ENCODE data around the gene STIP1. TPM values are rescaled to one million over a fixed set of nuclear protein-coding genes. Genes with fewer than 3 reads are reported as not detected.

Gene STIP1
- total and polyA plus RNA-seq, 2 of the 8 experiments (the other 6 are each of a cell fraction or from before 2014, with no cell fraction given): 140 to 329 TPM

DNA sequence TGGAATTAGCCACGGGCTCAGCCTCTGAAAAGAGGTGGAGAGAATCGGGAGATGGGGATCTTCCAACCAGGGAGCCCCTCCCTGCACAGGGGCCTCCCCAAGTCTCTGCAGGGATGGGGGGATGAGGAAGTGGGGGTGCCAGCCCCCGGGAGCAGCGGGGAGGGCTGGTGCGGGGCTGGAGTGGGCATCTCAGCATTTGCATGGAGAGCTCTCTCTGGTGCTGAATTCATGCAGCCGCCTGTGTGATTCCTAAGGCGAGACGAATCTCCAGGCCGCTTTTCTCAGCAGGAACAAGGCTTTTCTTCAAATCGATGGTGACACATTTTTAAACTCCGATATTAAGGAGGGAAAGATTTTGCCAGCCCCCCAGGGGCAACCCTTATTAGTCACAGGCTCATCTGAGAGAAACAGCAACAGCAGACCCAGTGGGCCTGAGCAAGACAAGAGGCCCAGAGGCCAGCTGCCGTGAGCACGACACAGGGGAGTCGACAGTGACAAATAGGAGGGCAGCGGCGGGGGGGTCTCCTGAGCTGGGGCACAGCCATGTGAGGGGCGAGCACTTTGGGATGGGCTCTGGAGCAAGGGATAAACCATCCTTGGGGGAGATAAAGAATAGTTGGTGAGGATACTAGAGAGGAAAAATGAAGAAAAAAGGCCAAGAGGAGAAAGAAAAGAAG is 49.1 kb upstream of the STIP1 start:
- no peaks in the 10 kb centered on the region for H3K36me3 ChIP-seq (ENCODE audit: control insufficient read depth in 2 of 4, insufficient read depth in 4 of 4, low read length in 3 of 4)
- H3K4me2 ChIP-seq (ENCODE audit: insufficient read depth in 1 of 2, low read depth in 2 of 2, low read length in 2 of 2): no peak overlapping the region
- H4K91ac ChIP-seq (replicated peaks; ENCODE audit: insufficient read length, low read length): no peak overlapping the region
- H3K23ac ChIP-seq (ENCODE audit: insufficient read length): no peak overlapping the region
- H3K9me3 ChIP-seq (ENCODE audit: insufficient read depth in 2 of 2, low read depth in 1 of 2, low read length in 1 of 2): no peaks in the 10 kb centered on the region
- no peak overlapping the region for H3K9ac ChIP-seq (replicated peaks in 1 of 4; ENCODE audit: extremely low read depth in 1 of 4, low read depth in 3 of 4, low read length in 3 of 4)
- H3K56ac ChIP-seq (replicated peaks; ENCODE audit: insufficient read length, low read depth, low read length): no peak overlapping the region
- H4K20me1 ChIP-seq (replicated peaks in 1 of 2; ENCODE audit: control insufficient read depth in 1 of 2, insufficient read depth in 2 of 2, low read length in 2 of 2): peaks cover 7 to 24% of the 10 kb centered on the region in 2 experiments
- H3K79me2 ChIP-seq (ENCODE audit: control insufficient read depth in 1 of 2, insufficient read depth in 2 of 2, low read length in 2 of 2): no peaks in the 10 kb centered on the region
- WGBS, 2 experiments (ENCODE audit: extremely low coverage in 1 of 2, insufficient coverage in 1 of 2, insufficient read length in 1 of 2, insufficient replicate concordance in 2 of 2, low coverage in 1 of 2, low lambda C conversion rate in 2 of 2, missing lambda C conversion rate in 1 of 2): 81% methylated on average over 15 of the region's 17 CpGs; no CpG with 5 or more reads in 1 of the 2 experiments
- H3K4ac ChIP-seq (replicated peaks; ENCODE audit: insufficient read length, low read depth, low read length): no peak overlapping the region
- no peak overlapping the region for H2AFZ ChIP-seq (ENCODE audit: low read length)
- H4K8ac ChIP-seq (ENCODE audit: extremely low read depth, insufficient read depth, low read length): no peak overlapping the region
- no peaks in the 10 kb centered on the region for H3K23me2 ChIP-seq (ENCODE audit: low read depth, low read length)
- H4K5ac ChIP-seq (ENCODE audit: insufficient read length, low read depth, low read length): no peak overlapping the region
- no peak overlapping the region for H3K27ac ChIP-seq (ENCODE audit: low read depth, low read length)
- DNase-seq (ENCODE audit: low read depth in 1 of 2, low spot score in 2 of 2) (no peak), FAIRE-seq (no peak)
- H2BK120ac ChIP-seq (replicated peaks; ENCODE audit: low read depth, low read length): no peak overlapping the region
- no peak overlapping the region for H2BK5ac ChIP-seq (ENCODE audit: low read depth, low read length)
- H2BK20ac ChIP-seq (ENCODE audit: low read length): no peak overlapping the region
- H2BK15ac ChIP-seq (ENCODE audit: low read length): no peak overlapping the region
- peaks cover 0 to 57% (median 24%) of the 10 kb centered on the region in 4 experiments; a peak in 6 of 7 replicates for H3K27me3 ChIP-seq (replicated peaks in 1 of 4; ENCODE audit: control insufficient read depth in 3 of 4, extremely low read depth in 1 of 4, insufficient read depth in 3 of 4, low read length in 3 of 4)
- H2BK12ac ChIP-seq (ENCODE audit: low read depth, low read length): no peak overlapping the region
- H3K14ac ChIP-seq (ENCODE audit: insufficient read length): no peak overlapping the region
- peaks cover 0 to 1% (median 0%) of the 10 kb centered on the region in 4 experiments; a peak in 1 of 7 replicates for H3K4me1 ChIP-seq (replicated peaks in 1 of 4; ENCODE audit: control insufficient read depth in 3 of 4, insufficient read depth in 4 of 4, low read length in 3 of 4)
- no peak overlapping the region for H3K18ac ChIP-seq (ENCODE audit: extremely low read depth, low read length)
- ChIA-PET CTCF (ENCODE audit: partially characterized antibody) (interaction anchor here (0.6 to 11.5 kb wide), 11 partner anchors 11 to 249 kb away, joined by 3 to 165 read pairs (median 4); no protein-coding TSS in a partner anchor), POLR2A (ENCODE audit: partially characterized antibody) (no interaction called here)
- H3K4me3 ChIP-seq (ENCODE audit: extremely low read depth in 1 of 4, insufficient read depth in 2 of 4, low read depth in 3 of 4, low read length in 4 of 4): no peak overlapping the region
- no peak overlapping the region for H2AK5ac ChIP-seq (ENCODE audit: low read depth, low read length)
- H3K79me1 ChIP-seq (ENCODE audit: low read depth, low read length): peaks cover 3% of the 10 kb centered on the region
- TF ChIP-seq JUND (IDR thresholded peaks at IDR 0.05; ENCODE audit: low read length) (no peak), YY1 (IDR thresholded peaks at IDR 0.05; ENCODE audit: low read depth, low read length) (no peak), RFX5 (IDR thresholded peaks at IDR 0.05; ENCODE audit: borderline replicate concordance, low read depth, low read length) (no peak), CHD2 (IDR thresholded peaks at IDR 0.05; ENCODE audit: low read length) (no peak), CTBP2 (IDR thresholded peaks at IDR 0.05; ENCODE audit: borderline replicate concordance, insufficient read depth, insufficient read length, low read length) (no peak), POLR2AphosphoS5 (IDR thresholded peaks at IDR 0.05; ENCODE audit: low read depth, low read length) (no peak), ZNF274 (IDR thresholded peaks at IDR 0.05; ENCODE audit: borderline replicate concordance, extremely low read depth, low read length) (no peak), TAF7 (optimal IDR thresholded peaks at IDR 0.05; ENCODE audit: borderline replicate concordance, low read depth, low read length) (no peak), SRF (IDR thresholded peaks at IDR 0.05; ENCODE audit: low read depth, low read length) (no peak)
- TF ChIP-seq, protein P1, sequence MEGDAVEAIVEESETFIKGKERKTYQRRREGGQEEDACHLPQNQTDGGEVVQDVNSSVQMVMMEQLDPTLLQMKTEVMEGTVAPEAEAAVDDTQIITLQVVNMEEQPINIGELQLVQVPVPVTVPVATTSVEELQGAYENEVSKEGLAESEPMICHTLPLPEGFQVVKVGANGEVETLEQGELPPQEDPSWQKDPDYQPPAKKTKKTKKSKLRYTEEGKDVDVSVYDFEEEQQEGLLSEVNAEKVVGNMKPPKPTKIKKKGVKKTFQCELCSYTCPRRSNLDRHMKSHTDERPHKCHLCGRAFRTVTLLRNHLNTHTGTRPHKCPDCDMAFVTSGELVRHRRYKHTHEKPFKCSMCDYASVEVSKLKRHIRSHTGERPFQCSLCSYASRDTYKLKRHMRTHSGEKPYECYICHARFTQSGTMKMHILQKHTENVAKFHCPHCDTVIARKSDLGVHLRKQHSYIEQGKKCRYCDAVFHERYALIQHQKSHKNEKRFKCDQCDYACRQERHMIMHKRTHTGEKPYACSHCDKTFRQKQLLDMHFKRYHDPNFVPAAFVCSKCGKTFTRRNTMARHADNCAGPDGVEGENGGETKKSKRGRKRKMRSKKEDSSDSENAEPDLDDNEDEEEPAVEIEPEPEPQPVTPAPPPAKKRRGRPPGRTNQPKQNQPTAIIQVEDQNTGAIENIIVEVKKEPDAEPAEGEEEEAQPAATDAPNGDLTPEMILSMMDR (IDR thresholded peaks at IDR 0.05; ENCODE audit: control extremely low read depth in 1 of 3, insufficient read depth in 1 of 3, low read depth in 1 of 3, low read length in 3 of 3): no peak

All from H1 (cell line).